Panc1 (cell line): ENCODE data around the gene SLIT3. TPM values are rescaled to one million over a fixed set of nuclear protein-coding genes. Genes with fewer than 3 reads are reported as not detected.

Experiments used
- ATAC-seq: fragments of 200-7000 bp; cut with Tn5 transposase; 2 replicates; pipeline ENCODE4 v1.9.1; 2020; ENCODE audit warnings: mild to moderate bottlenecking, moderate library complexity
- BruUV-seq: library from RNA; stranded (reverse); fragments of 400-500 nt; replicated peaks from 2 replicates; lab custom pipeline; 2021; lab: Mats Ljungman, UMichigan
- CTCF ChIA-PET: fragments of 300-600 bp; sonication (Branson Sonifier 250); formaldehyde crosslinking; loops from one replicate; lab custom pipeline; 2022; ENCODE audit warnings: antibody characterized with exemption; lab: Charles Lee
- POLR2A ChIA-PET: fragments of 300-600 bp; sonication (Branson Sonifier 250); formaldehyde crosslinking; loops from one replicate; lab custom pipeline; 2022; ENCODE audit warnings: antibody characterized with exemption; lab: Charles Lee
- DNase-seq: peaks from one replicate; pipeline ENCODE4 v3.0.0-alpha.2; 2010; ENCODE audit warnings: low read depth, low spot score
- H3K27ac ChIP-seq: 2 replicates; pipeline ENCODE4 v1.5.1; 2011; ENCODE audit warnings: mild to moderate bottlenecking, low read length, inconsistent platforms
- H3K27me3 ChIP-seq: fragments of 200-500 bp; sonication (Bioruptor generic); 2 replicates; pipeline ENCODE4 v1.6.0; 2014; ENCODE audit warnings: low read length, inconsistent platforms; ENCODE audit not compliant: control insufficient read depth, insufficient read depth
- H3K36me3 ChIP-seq: fragments of 200-500 bp; sonication (Bioruptor generic); 2 replicates; pipeline ENCODE4 v1.5.1; 2014; ENCODE audit warnings: inconsistent platforms, mild to moderate bottlenecking, low read length, moderate library complexity; ENCODE audit not compliant: control insufficient read depth, insufficient read depth
- H3K4me1 ChIP-seq: 2 replicates; pipeline ENCODE4 v1.5.1; 2011; ENCODE audit warnings: inconsistent platforms, mild to moderate bottlenecking, low read length, moderate library complexity; ENCODE audit not compliant: control insufficient read depth, insufficient read depth
- H3K4me3 ChIP-seq, 2 experiments: 2 replicates each; pipeline ENCODE4 v1.5.1; 2011 to 2012; ENCODE audit warnings: low read depth in 2 of 2, low read length in 2 of 2, mild to moderate bottlenecking in 2 of 2, inconsistent platforms in 1 of 2, moderate library complexity in 1 of 2
- H3K9me3 ChIP-seq: fragments of 200-500 bp; sonication (Bioruptor generic); 2 replicates; pipeline ENCODE4 v1.5.1; 2014; ENCODE audit warnings: low read depth, mild to moderate bottlenecking, inconsistent platforms, low read length, moderate library complexity; ENCODE audit not compliant: control insufficient read depth, insufficient read depth
- CTCF ChIP-seq: fragments of 450-650 bp; IDR thresholded peaks from 2 replicates; pipeline ENCODE4 v1.5.1; 2017; ENCODE audit warnings: mild to moderate bottlenecking
- POLR2AphosphoS5 ChIP-seq: IDR thresholded peaks from 2 replicates; pipeline ENCODE4 v1.6.1; 2012; ENCODE audit warnings: mild to moderate bottlenecking, low read depth, low read length, moderate library complexity
- REST ChIP-seq, 2 experiments: IDR thresholded peaks; 2 replicates each; pipeline ENCODE4 v1.6.1; 2011 to 2012; ENCODE audit warnings: low read depth in 2 of 2, control low read depth in 1 of 2, low read length in 1 of 2, mild to moderate bottlenecking in 1 of 2, moderate library complexity in 1 of 2; ENCODE audit not compliant: insufficient read depth in 1 of 2
- SIN3A ChIP-seq: IDR thresholded peaks from 2 replicates; pipeline ENCODE4 v1.6.1; 2012; ENCODE audit warnings: low read depth, mild to moderate bottlenecking, low read length, moderate library complexity, borderline replicate concordance; ENCODE audit not compliant: insufficient read depth
- TCF7L2 ChIP-seq: IDR thresholded peaks from 2 replicates; pipeline ENCODE4 v1.6.1; 2011; ENCODE audit warnings: mild to moderate bottlenecking, low read depth, low read length, inconsistent platforms
- in situ Hi-C: cut with HindIII; loops from 2 replicates; pipeline ENCODE4 v1.10.0; 2016; ENCODE audit warnings: low sequenced_read_pairs, low pct_unique_long_range_greater_than_20kb
- intact Hi-C: fragments of 100-400 bp; cut with micrococcal nuclease; formaldehyde crosslinking; loops from one replicate; pipeline ENCODE4 v1.10.0; 2022; ENCODE audit not compliant: unreplicated experiment
- total RNA-seq: library from RNA; stranded (reverse); gene quantifications from one replicate; pipeline ENCODE4 v1.2.1, GENCODE V29; 2021; ENCODE audit not compliant: unreplicated experiment

Gene SLIT3
- total RNA-seq, 1 experiment from 2014 or later = 26.4 TPM

GRCh38 chr5:168781941-168782571 lies 518.9 kb downstream of the SLIT3 start:
- Histone ChIP-seq H3K27ac (no peak overlapping the region), H3K27me3 (no peaks in the 10 kb centered on the region; the same call in 1 of the 2 replicates), H3K9me3 (no peaks in the 10 kb centered on the region), H3K4me3 (no peak overlapping the region), H3K36me3 (no peaks in the 10 kb centered on the region), H3K4me1 (no peaks in the 10 kb centered on the region)
- CTCF ChIA-PET = no interaction called here
- in situ Hi-C loops = no loop called here
- ATAC-seq (no peak), DNase-seq (no peak)
- TF ChIP-seq TCF7L2 = no peak
- no peak for TF ChIP-seq POLR2AphosphoS5
- no peak for TF ChIP-seq REST (IDR thresholded peaks at IDR 0.05; ENCODE audit: insufficient read depth in 1 of 2, low read depth in 2 of 2, low read length in 1 of 2)
- TF ChIP-seq CTCF = no peak
- no peak for TF ChIP-seq SIN3A
- POLR2A ChIA-PET = no interaction called here
- no TSS peak for BruUV-seq
- intact Hi-C loops = no loop called here

- BruUV-seq = no TSS peak
- DNase-seq = no peak
- Histone ChIP-seq H3K4me1 (no peaks in the 10 kb centered on the region), H3K36me3 (no peaks in the 10 kb centered on the region), H3K27ac (no peak overlapping the region), H3K4me3 (no peak overlapping the region), H3K9me3 (no peaks in the 10 kb centered on the region), H3K27me3 (no peaks in the 10 kb centered on the region; the same call in 1 of the 2 replicates)
- in situ Hi-C loops (no loop called here), intact Hi-C loops (no loop called here)
- ATAC-seq = no peak
- TF ChIP-seq REST (IDR thresholded peaks at IDR 0.05; ENCODE audit: insufficient read depth in 1 of 2, low read depth in 2 of 2, low read length in 1 of 2) (no peak), CTCF (no peak), TCF7L2 (no peak), SIN3A (no peak), POLR2AphosphoS5 (no peak)
- ChIA-PET POLR2A (no interaction called here), CTCF (no interaction called here)
Measured at GRCh38 chr5:168780888-168781287, 520.1 kb downstream of the SLIT3 start.
